ENCODE results near the gene SAMD8.

SAMD8 gene

DNA sequence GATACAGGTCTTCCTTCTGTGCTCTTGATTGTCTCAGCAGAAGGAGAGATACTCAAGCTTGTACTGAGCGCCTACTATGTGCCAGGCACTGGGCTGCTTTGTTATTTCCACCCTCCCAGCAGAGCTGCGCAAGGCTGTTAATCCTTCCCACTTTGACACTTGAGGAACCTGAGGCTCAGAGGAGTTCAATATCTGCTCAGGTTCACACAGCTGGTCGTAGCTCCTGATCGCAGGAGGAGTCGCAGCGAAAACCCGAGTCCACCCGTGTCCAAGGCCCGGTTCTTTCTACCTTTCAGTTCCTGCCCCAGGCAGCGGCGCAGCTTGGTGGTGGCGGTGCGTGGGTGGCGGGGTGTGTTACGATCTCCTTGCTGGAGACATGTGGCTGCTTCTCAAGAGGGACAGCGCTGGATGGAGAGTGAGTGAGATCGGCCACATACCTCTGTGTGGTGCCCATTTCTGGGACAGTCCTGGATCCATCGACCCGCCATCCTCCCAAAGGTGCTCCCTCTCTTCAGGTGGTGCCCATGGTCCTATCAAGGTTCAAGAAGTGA is 26.5 kb upstream of the SAMD8 start:
- DNase-seq (ENCODE audit: low read depth, low spot score) = no peak

DNA sequence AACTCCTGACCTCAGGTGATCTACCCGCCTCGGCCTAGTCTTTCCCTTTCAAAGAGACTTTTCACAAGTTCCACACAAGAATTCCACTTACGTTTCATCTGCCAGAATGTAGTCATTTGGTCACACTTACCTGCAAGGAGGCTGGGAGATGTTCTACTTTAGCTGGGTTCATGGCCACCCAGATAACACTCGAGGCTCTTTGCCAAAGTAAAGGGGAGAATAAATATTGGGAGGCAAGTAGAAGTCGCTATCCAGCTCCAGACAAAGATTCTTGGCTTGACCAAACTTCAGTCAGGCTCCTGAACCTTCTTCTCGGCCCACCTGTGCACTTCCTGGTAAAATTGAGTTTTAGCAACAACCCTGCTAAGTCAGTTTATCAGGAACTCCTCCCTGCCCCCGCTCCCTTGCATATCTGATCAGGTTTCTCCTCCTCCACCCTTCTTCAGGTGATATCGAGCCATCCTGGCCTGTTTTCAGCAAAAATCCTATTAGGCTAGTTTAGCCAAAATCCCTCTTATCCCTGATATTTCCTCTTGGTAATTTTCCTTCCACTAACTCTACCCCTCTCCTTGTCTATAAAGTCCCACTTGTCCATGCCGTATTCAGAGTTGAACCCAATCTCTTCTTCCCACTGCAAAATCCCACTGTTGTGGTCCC is 25.1 kb upstream of the SAMD8 start:
- DNase-seq (ENCODE audit: low read depth, low spot score) = no peak

GRCh38 chr10:75088640-75089039 is 22.8 kb upstream of the SAMD8 start:
- no peak for DNase-seq (ENCODE audit: low read depth, low spot score)

GRCh38 chr10:75089634-75090033 is 21.8 kb upstream of the SAMD8 start:
- DNase-seq (ENCODE audit: low read depth, low spot score) = no peak

DNA sequence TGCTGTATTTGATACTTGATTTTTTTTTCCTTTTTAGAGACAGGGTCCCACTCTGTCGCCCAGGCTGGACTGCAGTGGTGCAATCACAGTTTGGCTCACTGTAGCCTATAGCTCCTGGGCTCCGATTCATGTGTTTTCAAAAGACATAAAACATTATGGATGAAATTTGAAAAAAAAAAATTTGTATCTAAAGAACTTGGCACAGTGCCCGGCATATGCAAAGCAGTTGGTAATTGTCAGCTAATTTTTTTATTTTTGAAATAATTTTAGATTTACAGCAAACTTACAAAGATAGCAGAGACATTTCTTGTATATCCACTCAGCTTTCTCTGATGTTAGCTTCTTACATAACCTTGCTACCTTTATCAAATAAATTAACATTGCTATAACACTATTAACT is 20.3 kb upstream of the SAMD8 start:
- no peak for DNase-seq (ENCODE audit: low read depth, low spot score)

DNA sequence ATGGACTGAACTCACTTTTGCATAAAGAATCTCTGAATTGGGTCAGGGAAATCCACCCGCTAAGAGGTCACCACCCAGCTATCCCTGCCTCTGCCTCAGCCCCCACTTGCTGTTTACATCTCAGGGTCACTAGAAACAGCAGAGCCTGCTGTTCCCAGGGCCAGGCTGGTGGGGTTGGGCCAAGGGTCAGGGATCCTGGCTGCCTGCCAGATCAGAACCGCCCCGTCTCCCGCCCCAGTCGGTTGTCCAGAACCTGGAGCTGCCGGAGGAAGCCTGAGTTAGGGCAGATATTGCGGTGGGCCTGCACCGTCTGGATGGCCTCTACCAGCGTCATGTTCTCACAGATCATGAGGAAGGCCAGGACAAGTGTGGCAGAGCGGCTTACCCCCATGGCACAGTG is 17.0 kb upstream of the SAMD8 start:
- DNase-seq (ENCODE audit: low read depth, low spot score) = no peak

DNA sequence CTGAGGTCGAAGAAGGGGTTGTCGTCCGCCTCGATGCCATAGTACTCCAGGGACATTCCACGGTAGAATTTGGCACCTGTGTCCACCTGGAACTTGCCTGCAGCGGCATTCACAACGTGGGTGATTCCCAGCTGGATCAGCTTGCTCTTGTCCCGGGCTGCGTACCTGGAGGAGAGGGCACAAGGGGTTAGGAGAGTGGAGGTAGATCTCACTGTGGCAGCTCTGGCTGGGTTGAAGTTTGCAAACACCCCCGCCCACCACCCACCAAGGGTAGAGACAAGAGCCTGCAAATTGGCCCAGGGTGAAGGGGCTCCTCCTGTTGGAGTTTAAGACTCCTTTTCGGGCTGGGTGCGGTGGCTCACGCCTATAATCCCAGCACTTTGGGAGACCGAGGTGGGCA is 15.8 kb upstream of the SAMD8 start:
- DNase-seq (ENCODE audit: low read depth, low spot score) = no peak

DNA sequence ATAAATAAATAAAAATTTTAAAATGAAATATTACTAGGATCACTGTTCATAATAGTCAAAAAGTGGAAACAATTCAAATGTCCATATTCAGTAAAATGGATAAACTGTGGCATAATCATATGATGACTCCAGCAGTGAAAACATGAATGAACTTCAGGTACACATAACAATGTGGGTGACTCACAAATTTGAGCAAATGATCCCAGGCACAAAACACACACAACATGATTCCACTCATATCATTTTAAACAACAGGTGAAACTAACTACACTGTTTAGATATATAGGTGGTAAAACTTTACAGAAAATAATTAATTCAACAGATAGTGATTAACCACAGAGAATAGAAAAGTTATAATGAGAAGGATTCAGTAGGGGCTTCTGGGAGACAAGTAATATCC is 14.7 kb upstream of the SAMD8 start:
- DNase-seq (ENCODE audit: low read depth, low spot score) = no peak

DNA sequence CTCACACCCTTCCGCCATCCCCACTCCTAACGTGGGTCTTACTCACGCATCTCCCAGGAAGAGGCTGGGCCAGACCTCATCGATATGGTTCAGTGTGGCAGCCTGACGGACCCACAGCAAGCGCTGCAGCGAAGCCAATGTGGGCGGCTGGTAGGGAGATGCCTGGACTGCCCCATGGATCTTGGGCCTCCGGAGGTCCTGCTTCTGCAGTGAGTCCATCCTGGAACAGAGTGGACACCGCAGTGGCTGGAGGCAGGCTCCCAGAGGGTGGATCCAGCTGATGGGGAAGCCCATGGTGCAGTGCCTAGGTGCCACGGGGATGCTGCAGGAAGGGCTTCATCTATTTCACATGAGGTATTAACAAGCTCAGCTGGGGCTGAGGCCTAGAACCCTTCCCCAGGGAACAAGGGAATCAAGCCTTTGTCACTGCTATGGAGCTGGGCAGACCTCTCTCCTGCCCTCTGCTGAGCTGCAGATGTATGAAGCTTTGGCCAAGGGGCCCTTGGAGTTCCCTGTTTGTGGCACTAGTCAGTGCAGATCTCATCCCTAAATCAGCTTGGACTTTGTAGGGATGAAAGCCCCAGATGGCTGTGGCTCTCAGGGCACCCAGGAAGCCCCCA is 13.7 kb upstream of the SAMD8 start:
- DNase-seq (ENCODE audit: low read depth, low spot score) = peak; percentile 20

DNA sequence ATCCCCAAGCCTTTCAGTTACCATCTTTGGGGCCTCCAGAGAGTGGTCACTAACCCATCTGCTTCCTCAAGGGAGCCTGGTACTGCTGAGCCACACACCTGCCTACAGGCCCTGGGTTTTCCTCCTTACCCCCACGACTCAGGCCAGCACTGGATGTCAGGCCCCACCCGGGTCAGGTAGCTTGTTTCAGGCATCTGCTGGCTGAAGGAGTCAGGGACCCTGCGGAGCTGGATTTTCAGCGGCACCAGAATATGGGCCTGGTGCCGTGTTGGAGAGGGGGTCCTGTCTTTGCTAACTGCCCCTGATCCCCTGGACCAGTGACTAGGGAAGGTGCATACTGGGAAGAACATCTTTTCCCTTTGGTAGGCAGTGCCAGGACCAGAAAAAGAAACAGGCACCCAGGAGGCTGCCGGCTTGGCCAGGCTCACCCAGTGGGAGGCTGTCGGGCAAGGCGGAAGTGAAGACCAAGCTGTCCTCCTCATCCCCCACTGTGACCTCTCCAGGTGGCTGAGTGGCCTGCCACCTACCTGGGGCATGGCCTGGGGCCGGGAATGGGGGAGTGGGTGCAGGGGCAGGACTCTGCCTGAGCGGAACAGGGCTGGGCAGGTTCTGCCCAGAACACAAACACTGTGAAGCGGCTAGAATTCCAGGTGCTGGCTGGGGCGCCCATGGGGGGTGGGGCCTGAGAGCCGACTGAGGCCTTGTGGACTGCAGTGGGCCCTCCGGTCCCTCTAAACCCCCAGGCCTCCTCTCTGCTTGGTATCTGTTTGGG is 12.4 kb upstream of the SAMD8 start:
- no peak for DNase-seq (ENCODE audit: low read depth, low spot score)

GRCh38 chr10:75099952-75100763 is 11.3 kb upstream of the SAMD8 start:
- peak; percentile 87 for DNase-seq (ENCODE audit: low read depth, low spot score)

- DNase-seq (ENCODE audit: low read depth, low spot score) = no peak
These were observed 10.6 kb upstream of the SAMD8 start for GRCh38 chr10:75100764-75101291.

- no peak for DNase-seq (ENCODE audit: low read depth, low spot score)
These were observed 9.8 kb upstream of the SAMD8 start for GRCh38 chr10:75101416-75102251.

DNA sequence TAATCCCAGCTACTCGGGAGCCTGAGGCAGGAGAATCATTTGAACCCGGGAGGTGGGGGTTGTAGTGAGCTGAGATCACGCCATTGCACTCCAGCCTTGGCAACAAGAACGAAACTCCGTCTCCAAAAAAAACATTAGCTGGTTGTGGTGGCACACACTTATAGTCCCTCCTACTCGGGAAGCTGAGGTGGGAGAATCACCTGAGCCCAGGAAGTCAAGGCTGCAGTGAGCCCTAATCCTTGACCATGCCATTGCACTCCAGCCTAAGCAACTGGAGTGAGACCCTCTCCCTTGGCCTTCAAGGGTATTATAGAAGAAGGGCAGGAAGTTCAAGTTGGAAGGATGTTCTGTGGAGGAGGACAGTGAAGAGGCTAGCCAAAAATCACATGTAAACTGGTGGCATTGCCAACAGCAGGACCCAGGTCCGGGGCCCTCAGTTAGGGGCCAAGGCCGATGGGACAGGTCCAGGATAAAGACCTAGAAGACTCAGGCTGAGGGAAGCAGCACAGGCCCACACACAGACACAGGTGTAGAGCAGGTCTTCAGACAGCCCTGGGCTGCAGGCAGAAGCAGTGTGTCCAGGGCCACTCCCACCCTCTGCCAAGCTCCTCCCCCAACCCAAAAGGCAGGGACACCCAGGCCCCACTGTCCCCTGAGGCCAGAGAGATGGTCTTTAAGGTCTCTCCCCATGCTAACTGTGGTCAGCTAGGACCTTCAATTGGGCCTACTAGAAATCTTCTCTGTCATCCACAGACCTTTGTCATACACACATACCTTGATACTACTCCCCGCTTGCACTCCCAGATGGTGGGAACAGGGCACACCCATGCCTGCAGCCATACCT is 8.4 kb upstream of the SAMD8 start:
- no peak for DNase-seq (ENCODE audit: low read depth, low spot score)

DNA sequence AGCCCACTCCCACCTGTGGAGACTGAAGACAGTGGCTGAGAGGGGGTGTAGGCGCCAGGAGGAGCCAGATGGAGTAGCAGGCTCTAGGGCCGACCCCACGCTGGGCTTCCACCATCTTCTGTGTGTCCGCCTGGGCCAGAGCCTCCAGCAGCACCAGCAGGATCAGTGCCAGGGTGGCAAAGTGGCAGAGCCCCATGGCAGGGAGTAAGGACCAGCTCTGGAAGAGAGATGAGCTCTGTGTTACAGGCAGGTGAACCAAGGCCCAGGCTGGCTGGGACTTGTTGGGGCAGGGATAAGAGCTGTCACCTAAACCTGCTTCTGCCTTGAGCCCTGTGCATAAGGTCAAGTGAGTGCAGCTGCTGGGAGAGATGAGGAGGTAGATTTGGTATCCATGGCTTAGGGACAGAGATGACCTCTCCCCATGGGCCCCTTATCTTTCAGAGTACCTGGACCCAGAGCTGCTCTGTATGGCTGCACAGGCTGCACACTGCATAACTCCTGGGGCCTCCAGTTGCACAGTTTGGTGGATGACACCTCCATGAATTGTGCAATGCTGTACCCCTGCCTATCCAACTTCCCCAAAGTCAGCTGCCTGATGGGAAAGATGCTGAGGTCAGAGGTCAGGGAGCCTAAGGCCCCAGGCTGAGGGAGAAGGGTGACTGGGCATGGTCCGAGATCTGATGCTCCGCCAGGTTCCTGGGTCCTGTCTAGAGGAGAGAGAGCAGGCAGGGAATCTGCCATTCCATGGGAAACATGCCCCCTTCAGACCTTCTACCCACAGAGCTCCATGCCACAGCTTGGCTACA is 7.4 kb upstream of the SAMD8 start:
- no peak for DNase-seq (ENCODE audit: low read depth, low spot score)

GRCh38 chr10:75104842-75105241 is 6.6 kb upstream of the SAMD8 start:
- no peak for DNase-seq (ENCODE audit: low read depth, low spot score)

DNA sequence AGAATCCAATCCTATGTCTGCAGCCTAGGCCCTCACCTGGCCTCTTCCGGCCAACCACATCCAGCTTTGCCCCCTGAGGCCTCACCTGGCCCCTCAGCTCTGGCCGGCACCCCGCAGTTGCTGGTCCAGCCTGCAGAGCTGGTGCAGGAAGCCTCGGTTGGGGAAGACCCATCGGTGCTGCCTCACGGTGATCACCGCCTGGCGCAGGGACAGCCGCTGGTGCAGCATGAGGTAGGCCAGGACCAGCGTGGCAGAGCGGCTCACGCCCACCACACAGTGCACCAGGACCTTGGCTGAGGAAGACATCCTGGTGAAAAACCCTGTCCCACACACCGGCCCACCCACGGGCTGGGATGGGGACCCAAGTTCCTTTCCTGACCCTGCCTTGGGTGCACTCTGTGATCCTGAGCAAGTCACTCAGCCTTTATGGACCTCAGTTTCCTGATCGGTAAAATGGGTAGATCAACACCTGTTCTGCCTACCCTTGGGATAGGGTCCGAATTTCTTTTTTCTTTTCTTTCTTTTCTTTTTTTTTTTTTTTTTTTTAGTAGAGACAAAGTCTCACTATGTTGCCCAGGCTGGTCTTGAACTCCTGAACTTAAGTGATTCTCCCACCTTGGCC is 5.8 kb upstream of the SAMD8 start:
- DNase-seq (ENCODE audit: low read depth, low spot score) = no peak

GRCh38 chr10:75106242-75106641 is 5.2 kb upstream of the SAMD8 start:
- no peak for DNase-seq (ENCODE audit: low read depth, low spot score)

Data from astrocyte of the hippocampus (primary cell).